Measurements from ENCODE around the gene AGTRAP. TPM values are rescaled to one million over a fixed set of nuclear protein-coding genes. Genes with fewer than 3 reads are reported as not detected.

Gene AGTRAP
- total and polyA plus RNA-seq, 9 donors: 5.9 to 53.2 (median 31.1) TPM

DNA sequence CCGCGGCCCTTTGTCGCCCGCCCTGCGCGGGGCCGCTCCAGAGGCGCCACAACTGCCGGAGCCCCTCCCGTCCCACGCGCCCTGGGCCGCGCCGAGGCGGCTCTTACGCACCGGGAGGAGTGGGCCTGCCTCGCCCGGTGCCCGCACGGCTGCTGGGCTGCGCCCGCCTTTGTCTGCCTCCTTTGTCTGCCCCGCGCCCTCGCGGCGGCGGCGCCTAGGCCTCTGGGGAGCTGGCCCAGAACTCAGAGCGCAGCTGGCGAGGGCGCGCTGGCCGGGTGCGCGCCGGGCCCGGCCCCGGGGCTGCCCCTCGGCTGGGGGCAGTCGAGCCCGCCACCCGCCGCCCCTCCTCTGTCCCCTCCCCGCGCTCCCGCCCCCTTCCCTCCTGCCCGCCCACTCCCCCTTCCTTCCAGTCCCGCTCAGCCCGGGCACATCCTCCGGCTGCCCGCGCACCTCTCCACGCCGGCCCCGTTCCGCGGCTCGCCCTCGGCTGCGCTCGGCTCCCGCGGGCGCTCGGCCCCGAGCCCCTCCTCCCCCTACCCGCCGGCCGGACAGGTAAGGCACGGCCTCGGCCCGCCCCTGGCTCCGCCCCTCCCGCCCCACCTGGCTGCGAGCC, 44.5 kb upstream of the AGTRAP start, which contains the start of gene DRAXIN:
TSS of gene DRAXIN (plus strand) at position 409 of the 613 bp plus-strand sequence. CDS start 14,549 bp downstream, outside the sequence.
- intact Hi-C loops (cut with DNase I): no loop called here
- no peak for DNase-seq
- Histone ChIP-seq H3K9me3 (no peaks in the 10 kb centered on the region), H3K4me3 (no peak within 1 kb of the TSS), H3K27ac (no peak within 1 kb of the TSS), H3K27me3 (no peaks in the 10 kb centered on the region), H3K4me1 (ENCODE audit: insufficient read depth) (no peaks in the 10 kb centered on the region), H3K36me3 (no peaks in the 10 kb centered on the region)
- TF ChIP-seq, protein P1, sequence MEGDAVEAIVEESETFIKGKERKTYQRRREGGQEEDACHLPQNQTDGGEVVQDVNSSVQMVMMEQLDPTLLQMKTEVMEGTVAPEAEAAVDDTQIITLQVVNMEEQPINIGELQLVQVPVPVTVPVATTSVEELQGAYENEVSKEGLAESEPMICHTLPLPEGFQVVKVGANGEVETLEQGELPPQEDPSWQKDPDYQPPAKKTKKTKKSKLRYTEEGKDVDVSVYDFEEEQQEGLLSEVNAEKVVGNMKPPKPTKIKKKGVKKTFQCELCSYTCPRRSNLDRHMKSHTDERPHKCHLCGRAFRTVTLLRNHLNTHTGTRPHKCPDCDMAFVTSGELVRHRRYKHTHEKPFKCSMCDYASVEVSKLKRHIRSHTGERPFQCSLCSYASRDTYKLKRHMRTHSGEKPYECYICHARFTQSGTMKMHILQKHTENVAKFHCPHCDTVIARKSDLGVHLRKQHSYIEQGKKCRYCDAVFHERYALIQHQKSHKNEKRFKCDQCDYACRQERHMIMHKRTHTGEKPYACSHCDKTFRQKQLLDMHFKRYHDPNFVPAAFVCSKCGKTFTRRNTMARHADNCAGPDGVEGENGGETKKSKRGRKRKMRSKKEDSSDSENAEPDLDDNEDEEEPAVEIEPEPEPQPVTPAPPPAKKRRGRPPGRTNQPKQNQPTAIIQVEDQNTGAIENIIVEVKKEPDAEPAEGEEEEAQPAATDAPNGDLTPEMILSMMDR (IDR thresholded peaks at IDR 0.05): no peak
- no peak for TF ChIP-seq POLR2A (IDR thresholded peaks at IDR 0.05)
- no peak for TF ChIP-seq EP300 (IDR thresholded peaks at IDR 0.05)
- 0 to 2% (median 1%) methylated on average over 11 to 77 of the region's 78 CpGs for WGBS, 3 donors

DNA sequence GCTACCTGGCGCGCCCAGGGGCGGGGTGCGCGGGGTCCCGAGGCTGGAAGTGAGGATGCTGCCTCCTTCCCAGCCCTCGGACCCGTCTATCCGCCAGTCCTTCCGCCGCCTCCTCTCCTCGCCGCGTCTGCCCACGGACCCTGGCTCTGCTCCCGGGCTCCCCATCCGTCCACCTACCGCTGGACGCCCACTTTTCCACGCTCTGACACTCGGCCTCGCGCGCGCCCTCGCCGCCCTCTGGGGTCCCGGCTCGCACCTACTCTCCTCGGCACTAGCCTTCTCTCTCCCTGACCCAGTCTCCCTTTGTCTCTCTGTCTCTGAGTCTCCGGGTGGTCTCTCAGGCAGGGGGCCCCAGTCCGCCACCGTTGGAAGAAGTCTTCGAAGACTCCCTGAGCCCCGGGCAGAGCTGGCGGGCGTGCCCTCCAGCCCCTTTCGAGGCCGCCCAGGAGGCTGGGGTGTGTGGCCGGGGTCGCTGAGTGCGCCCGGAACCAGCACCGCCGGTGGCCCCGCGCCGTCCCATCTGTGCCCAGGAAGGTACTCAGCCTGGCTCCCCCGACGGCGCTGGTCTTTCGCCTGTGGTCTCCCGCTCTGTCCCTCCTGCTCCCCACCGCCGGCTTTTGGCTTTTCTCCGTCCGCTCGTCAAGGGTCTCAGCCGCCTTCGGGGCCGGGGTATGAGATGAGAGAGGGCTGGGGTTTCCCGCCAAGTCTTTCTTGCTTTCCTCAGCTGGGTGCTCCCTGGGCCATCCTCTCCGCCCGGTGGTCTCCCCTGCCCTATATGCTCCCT, 43.8 kb upstream of the AGTRAP start:
- H3K27me3 ChIP-seq: no peaks in the 10 kb centered on the region

DNA sequence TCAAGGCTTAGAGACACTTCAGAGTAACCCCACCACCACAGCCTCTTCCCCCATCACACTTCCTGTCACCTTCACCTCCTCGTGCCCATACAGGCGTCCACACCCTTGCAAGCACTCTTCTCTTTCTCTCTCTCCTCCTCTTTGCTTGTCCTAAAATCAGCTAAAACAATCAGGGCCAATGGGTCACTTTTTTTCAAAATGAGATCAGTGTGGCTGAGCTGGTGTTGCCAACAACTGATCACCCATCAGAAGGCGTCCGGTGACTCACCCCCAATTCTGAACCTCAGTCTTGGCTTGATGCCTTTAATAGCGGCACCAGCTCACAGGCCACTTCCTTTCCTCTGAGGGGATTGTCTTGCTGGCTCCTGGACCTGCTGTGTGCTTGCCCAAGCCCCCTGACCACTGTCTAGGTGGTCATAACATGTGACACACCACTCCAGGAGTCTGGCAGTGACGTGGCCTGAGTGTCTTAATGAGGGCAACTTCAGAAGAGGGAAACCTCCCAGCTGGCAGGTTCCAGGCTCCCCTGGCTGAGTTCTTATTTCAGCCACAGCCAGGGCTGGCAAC, 42.8 kb upstream of the AGTRAP start:
- TF ChIP-seq POLR2A (IDR thresholded peaks at IDR 0.05): no peak
- no peak for TF ChIP-seq EP300 (IDR thresholded peaks at IDR 0.05)
- TF ChIP-seq, protein P1 (IDR thresholded peaks at IDR 0.05): no peak
- no peak overlapping the region for H3K4me3 ChIP-seq
- no peaks in the 10 kb centered on the region for H3K36me3 ChIP-seq
- WGBS, 3 donors: 20 to 27% (median 26%) methylated on average over 6 of the region's 6 CpGs
- DNase-seq: no peak
- H3K27ac ChIP-seq: no peak overlapping the region
- no peaks in the 10 kb centered on the region for H3K27me3 ChIP-seq
- intact Hi-C loops (cut with DNase I): no loop called here
- no peaks in the 10 kb centered on the region for H3K4me1 ChIP-seq (ENCODE audit: insufficient read depth)
- H3K9me3 ChIP-seq: no peaks in the 10 kb centered on the region

More for the DNA sequence above, 43.8 kb upstream of the AGTRAP start:
- no peaks in the 10 kb centered on the region for H3K4me1 ChIP-seq (ENCODE audit: insufficient read depth)
- WGBS, 3 donors: 4 to 7% (median 6%) methylated on average over 59 to 64 of the region's 64 CpGs
- H3K9me3 ChIP-seq: no peaks in the 10 kb centered on the region
- TF ChIP-seq, protein P1 (IDR thresholded peaks at IDR 0.05): no peak
- no peak for TF ChIP-seq EP300 (IDR thresholded peaks at IDR 0.05)
- TF ChIP-seq POLR2A (IDR thresholded peaks at IDR 0.05): no peak
- no peak overlapping the region for H3K27ac ChIP-seq
- no peaks in the 10 kb centered on the region for H3K36me3 ChIP-seq
- no peak for DNase-seq
- intact Hi-C loops (cut with DNase I): no loop called here
- no peak overlapping the region for H3K4me3 ChIP-seq

DNA sequence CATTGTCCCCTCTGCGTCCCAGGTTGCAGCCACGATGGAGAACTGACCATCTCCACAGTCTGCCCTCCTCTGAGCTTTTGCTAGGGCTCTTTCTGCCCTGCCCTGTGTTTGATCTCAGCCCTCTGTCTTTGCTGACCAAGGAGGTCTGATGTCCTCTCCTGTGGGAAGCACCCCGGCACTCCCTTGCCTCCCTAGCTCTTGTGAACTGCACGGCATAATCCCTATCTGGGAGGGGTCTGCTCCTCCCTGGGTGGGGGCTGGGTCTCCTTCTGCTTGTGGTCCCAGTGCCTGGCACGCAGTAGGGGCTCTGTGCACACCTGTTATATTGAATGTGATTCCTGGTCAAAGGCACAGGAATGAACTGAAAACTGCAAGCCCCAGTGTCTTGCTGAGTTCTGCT, 42.0 kb upstream of the AGTRAP start:
- H3K4me3 ChIP-seq: no peak overlapping the region
- no peak overlapping the region for H3K27ac ChIP-seq
- H3K27me3 ChIP-seq: no peaks in the 10 kb centered on the region
- TF ChIP-seq, protein P1 (IDR thresholded peaks at IDR 0.05): no peak
- TF ChIP-seq EP300 (IDR thresholded peaks at IDR 0.05) (no peak), POLR2A (IDR thresholded peaks at IDR 0.05) (no peak)
- no peaks in the 10 kb centered on the region for H3K36me3 ChIP-seq
- no peaks in the 10 kb centered on the region for H3K9me3 ChIP-seq
- no peak for DNase-seq
- no peaks in the 10 kb centered on the region for H3K4me1 ChIP-seq (ENCODE audit: insufficient read depth)
- WGBS, 3 donors: 47 to 57% (median 50%) methylated on average over 5 of the region's 5 CpGs
- intact Hi-C loops (cut with DNase I): no loop called here

All from ovary (tissue), 9 donors.